Measurements from ENCODE around the gene GRID1. TPM values are rescaled to one million over a fixed set of nuclear protein-coding genes. Genes with fewer than 3 reads are reported as not detected.

Gene GRID1
- total RNA-seq, 2 donors from 2014 or later: 0.31 to 1.0 TPM

DNA sequence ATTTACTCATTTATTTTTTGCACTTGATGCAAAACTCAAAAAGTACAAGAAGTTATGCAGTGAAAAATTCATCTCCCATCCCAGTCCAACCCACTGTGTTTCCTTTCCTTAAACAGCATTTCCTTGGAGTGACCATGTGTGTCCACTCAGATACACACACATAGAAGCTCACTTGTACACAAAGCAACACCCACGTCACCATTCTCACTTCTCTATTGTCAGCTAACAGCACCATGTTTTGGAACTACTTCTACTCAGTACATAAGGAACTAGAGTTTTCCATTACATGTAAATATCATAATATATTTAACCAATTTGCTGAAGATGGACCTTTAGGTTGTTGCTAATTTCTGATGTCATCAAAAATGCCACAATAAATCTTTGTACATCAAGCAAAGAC lies 167.6 kb downstream of the GRID1 start:
- DNase-seq (no peak), ATAC-seq (no peak)
- intact Hi-C loops (cut with DNase I, micrococcal nuclease): no loop called here

DNA sequence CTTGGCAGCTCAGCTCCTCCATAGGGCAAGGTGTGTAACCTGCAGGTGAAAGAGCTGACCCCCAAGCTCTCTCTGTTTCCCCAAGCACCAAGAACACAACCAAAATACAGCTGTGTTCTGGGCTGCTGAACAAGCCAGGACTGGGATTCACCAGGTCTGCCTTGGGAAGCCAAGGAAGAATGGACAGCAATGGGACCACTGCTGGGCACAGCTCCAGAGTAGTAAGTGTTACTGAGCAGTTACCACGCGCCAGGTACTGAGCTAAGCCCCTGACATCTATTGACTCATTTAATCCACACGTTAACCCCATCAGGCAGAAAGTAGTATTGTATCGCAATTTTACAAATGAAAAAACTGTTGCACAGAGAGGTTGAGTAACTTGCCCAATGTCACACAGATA lies 168.3 kb downstream of the GRID1 start:
- DNase-seq: no peak
- intact Hi-C loops (cut with DNase I, micrococcal nuclease): no loop called here
- ATAC-seq: no peak

DNA sequence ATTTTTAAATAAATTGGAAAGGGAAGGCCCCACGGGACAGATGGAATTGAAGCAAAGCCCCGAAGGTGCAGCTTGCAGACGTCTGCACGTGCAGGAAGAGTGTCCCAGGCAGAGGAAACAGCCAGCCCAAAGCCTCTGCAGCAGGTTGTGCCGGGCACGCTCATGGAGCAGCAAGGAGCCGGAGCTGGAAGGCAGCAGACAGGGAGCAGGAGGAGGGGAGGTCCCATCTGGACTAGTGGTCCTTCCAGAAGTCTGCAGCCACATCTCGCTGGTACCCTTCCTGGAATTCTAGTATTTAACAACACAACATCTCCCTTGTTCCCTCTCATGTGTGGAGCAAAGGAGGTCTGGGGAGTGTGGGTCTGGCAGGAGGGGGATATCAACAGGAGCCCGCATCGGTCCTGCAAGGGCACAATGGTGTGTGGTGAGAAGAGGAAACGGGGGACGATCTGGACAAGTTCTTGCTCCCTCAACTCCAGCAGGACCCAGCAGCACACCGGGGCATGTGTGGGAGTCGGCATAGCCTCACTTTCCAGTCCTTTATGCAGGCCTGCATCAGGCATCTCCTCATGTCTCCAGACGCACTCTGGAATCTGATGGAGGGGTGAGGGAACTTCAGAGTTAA lies 169.3 kb downstream of the GRID1 start:
- intact Hi-C loops (cut with DNase I, micrococcal nuclease): no loop called here
- DNase-seq (no peak), ATAC-seq (no peak)

DNA sequence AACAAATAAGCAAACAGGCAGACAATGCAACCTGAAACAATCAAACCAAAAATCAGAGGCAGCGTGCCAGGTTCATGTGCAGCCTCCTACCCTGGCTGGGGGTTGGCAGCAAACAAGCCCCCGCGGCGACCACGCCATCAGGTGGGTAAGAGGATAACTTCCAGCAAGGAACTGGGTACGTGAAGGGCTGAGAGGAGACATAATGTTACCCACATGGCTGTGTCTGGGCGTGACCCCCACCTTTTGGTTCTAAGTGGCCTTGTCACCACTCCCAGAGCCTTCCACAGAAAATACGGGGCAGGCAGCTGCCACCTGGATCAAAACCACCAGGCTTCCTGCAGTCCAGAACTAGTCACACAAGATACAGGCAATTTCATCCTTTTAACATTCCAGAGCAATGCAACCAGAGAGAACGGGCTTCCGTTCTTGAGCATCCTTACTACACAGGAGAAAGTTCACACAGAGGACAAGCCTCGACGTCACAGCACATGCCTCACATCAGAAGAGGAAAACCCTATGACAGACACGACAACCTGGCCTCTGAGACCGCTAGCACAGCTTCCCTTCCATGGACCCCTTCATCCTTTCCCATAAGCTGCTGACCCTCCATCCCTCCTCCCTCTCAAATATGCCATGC lies 171.0 kb downstream of the GRID1 start:
- no peak for ATAC-seq
- DNase-seq: no peak
- intact Hi-C loops (cut with DNase I, micrococcal nuclease): no loop called here

DNA sequence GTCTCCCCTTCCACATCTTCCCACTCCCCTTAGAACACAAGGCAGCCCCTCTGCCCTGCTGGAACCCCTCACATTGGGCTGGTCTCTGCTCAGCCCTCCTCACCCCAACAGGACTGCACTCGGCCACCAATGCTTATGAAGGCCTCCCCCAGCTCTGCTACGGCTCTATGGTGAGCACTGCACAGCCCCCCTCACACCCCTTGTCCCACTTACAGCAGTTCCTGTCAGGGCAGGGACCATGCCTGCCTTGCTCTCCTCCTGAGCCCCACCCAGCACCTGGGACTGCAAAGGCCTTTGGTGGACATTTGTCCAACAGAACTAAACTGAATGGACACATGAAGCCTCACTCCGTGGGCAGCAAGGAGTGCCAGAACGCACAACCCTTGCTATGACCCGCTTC lies 171.9 kb downstream of the GRID1 start:
- ATAC-seq: no peak
- intact Hi-C loops (cut with DNase I, micrococcal nuclease): no loop called here
- no peak for DNase-seq

DNA sequence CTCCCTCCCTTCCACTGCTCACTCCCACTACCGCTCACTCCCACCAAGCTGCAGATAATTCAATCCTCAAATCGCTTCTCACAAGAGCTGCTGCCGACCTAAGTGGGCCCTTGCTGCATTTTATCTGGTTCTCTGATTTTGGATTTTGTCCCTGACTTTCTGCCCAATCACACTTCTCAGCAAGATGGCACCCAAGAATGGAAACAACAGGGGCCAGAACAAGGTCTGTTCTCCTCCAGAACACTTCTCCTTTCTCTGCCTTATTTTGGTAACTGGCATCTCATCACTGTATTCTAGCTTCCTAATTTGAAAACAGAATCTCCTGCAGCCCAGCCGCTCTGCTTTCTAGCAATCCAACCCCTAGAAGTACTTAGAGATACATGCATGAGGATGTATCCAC lies 172.8 kb downstream of the GRID1 start:
- DNase-seq (no peak), ATAC-seq (no peak)
- intact Hi-C loops (cut with DNase I, micrococcal nuclease): no loop called here

DNA sequence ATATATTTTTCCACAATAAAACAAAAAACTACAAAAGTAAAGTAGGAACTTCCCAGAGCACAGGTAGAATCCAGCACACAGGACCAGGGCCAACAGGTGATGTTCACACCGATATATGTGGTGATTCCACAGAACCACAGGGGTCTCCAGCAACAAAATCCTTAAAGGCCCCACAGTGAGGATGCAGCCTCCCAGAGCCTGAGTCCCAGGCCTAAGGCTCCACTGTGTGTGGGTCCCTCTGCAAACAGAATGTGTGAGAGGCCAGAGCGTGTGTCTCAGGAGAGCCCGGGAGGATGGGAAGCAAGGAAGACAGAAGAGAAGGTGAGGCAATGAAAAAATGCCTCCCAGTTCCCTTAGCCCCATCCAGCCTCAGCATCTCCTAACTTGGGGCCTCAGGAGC lies 173.9 kb downstream of the GRID1 start:
- DNase-seq: no peak
- intact Hi-C loops (cut with DNase I, micrococcal nuclease): no loop called here
- no peak for ATAC-seq

DNA sequence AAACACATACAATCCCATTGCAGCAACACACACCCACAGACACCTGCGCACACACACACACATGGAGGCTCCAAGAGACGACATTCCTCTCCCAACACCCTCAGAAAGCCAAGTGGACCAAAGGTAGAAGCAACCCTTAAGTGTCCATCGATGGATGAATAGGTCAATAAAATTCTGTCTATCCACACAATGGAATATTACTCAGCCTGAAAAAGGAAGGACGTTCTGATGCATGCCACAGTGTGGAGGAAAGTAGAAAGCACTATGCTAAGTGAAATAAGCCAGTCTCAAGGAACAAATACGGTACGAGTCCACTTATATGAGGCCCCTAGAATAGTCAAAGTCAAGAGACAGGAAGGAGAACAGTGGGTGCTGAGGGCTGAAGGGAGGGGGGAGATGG lies 174.4 kb downstream of the GRID1 start:
- intact Hi-C loops (cut with DNase I, micrococcal nuclease): no loop called here

DNA sequence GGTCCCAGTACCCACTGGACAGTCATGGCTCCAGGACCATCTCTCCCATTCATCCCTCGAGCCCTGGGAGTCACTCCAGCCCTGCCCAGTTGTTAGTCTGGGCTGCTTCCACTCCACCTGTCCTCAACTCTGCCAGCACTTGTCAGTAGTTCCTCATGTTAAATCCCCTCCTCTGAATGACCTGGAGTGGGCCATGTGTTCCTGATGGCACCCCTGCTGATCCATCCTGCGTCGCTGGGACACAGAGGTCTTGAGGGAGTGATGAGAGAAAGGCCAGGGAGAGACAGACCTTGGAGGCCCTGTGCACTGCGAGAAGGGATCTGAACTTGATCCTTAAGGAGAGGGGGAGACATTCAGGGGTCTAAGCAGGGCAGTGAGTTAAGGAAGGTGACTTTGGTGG lies 174.9 kb downstream of the GRID1 start:
- ATAC-seq (no peak), DNase-seq (no peak)
- intact Hi-C loops (cut with DNase I, micrococcal nuclease): no loop called here

More for the DNA sequence above, 174.4 kb downstream of the GRID1 start:
- no peak for ATAC-seq
- DNase-seq: no peak

DNA sequence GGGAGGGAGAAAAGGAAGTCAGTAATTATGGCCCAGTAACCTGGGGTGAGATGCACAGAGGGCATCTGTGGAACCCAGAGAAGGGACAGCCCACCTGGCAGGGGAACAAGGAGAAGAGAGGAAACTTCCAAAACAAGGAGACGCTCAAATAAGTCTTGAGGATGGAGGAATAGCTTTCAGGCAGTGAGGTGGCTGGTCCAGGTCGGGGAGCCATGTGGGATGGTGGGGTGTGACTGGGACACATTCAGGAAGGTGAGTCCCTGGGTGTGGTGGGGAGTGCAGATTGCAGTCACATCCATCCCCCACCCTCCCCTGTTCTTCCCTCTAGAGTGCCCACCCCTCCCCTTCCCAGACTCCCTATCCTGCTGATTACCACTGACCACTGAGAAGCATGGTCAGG lies 175.4 kb downstream of the GRID1 start:
- ATAC-seq (no peak), DNase-seq (no peak)
- intact Hi-C loops (cut with DNase I, micrococcal nuclease): no loop called here

DNA sequence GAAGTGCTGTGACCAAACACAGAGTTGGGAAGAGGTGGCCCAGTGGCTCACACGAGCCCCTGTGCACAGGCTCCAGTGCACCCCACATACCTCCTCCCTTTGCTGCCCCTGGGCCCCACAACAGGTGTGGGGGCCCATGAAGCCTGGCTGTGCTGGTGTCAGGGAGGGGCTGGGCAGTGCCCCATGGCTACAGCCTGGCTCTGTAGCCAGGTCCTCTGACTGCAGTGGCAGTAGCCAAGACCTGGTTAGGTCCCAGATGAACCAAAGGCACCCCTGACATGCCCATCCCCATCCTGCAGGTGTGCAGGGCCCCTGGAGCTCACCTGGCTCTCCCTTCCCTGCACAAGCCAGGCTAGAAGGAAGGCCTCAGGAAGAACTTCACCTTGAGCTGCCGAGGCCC lies 176.3 kb downstream of the GRID1 start:
- DNase-seq (no peak), ATAC-seq (no peak)
- intact Hi-C loops (cut with DNase I, micrococcal nuclease): no loop called here

DNA sequence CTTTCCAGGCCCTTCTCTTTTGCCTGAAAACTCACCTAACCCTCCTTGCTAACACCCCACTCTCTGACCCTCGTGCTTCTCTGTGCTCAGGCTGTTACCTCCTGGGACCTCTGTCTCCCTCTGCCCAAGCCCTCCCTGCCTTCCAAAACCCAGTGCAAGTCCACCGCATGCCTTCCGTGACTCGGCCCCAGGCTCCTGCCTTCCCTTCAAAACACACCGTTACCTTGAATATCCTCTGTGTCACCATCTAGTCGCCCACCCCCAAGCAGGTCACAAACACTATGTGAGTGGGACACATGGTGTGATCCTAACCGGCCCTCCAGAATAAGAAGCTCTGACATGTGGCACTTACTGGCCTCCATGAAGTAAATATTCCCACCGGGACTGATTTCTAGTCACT lies 176.7 kb downstream of the GRID1 start:
- intact Hi-C loops (cut with DNase I, micrococcal nuclease): no loop called here
- ATAC-seq: no peak
- DNase-seq: no peak

DNA sequence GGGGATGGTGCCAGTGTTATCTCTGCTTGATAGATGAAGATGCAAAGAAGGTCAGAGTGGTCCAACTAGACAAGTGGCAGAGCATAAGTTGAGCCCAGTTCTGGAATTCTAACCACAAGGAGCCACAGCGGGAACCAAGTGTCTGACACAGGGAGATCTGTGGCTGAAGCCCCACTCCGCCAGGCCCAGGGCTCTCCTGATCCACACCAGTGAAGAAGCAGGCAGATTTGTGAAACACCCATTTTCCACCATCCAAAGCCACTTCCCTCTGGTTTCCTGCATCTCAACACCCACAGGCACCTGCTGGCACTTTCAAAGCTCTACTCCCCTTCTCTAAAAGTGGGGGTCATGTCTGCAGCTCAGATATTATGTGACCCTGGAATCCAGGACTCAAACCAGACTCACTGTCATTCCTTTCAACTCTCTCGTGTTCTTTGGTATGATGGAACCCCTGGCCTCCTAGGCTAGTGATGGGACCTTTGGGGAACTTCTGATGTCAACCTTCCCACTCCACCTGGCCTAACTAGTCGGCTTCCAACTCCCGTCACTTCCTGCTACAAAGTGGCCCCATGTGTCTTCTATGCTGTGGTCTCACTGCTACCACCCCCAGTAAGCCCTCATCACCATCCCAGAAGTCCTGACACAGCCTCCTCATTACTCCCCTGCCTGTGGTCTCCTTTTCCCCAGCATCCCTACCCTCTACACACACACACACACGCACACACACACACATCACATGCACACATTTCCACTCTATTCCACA lies 177.6 kb downstream of the GRID1 start:
- ATAC-seq (no peak), DNase-seq (no peak)
- intact Hi-C loops (cut with DNase I, micrococcal nuclease): no loop called here

DNA sequence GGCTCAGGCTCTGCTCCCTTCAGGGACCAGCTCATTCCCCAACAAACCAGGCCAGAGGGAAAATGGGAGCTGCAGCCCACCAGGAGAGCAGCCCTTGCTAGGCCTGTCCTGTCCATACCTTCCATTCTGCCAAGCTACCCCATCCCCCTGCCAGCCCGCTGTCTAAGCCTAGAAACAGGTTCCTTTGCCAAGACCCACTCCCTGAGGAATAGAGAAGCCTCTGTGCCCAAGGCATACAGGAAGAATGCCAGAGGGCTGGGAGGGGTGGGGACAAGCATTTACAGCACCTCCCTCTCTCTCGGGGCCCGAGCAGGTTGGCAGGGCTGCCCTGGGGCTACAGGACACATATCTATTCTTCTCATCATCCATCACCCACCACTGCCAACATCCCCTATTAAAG lies 178.3 kb downstream of the GRID1 start:
- ATAC-seq (no peak), DNase-seq (no peak)
- intact Hi-C loops (cut with DNase I, micrococcal nuclease): no loop called here

DNA sequence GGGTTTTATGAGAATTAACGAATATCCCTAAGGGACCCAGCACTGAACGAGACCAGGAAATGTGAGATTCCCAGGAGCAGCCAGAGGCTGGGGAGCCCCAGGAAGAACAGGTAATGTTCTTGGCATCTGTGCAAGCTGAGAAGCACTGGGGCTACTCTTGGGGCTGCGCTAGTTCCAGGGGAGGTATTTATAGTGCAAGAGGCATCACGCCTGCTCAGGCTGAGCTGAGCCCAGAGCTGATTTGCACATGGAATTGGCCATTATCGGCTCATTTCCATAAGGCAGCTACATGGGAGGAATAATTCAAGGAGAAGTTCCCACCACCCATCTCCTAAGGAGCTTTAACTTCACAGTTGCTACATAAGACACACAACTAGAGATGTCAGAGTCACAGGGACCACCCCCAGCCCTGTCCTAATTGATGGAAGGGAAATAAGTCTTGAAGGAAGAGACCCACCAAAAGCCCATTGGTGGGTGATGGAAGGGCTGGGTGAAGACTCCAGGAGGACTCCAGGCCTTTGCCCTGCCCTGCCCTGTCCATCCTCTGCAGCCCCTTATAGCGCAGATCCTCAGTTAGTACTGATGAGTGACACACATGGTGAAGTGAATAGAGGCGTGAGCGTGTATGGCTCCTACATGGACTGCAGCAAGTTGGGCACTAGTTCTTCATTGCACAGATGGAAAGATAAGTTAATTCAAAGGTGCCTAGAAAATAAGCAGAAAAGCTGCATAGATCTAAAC lies 178.9 kb downstream of the GRID1 start:
- no peak for DNase-seq
- no peak for ATAC-seq
- intact Hi-C loops (cut with DNase I, micrococcal nuclease): no loop called here

DNA sequence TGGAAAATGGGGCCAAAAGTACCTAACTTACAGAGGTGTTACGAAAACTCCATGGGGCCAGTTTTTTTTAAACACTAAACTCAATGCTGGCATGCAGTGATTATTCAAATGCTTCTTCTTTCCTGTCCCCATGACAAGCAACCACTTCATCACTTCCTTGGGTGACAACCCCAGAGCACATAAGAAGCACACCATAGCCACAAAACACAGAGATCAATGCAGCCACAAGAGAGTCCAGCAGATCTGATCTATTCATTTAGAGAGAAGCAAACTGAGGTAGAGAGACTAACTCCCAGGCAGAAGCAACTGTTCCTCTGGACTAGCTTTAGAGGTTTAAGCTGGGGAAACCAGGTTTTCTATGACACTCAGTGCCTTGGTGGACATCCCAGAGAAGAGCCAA lies 180.0 kb downstream of the GRID1 start:
- no peak for DNase-seq
- no peak for ATAC-seq
- intact Hi-C loops (cut with DNase I, micrococcal nuclease): no loop called here

DNA sequence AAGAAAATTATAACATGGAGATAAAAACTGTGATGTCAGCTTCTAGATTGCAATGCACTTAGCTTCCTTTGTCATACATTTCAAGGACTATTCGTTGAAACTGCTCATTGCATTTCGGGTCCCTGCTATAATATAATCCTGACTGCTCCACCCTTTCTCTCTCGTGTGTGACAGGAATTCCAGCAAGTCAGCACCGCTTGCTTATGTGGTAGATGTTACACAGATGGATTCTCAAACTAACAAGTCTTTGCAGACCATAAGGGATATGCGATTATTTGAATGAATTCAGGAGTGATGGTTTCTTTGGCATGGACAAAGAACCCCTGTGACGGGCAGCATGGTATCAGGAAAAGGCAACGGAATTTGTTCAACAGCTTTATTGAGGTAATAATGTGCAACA lies 184.0 kb downstream of the GRID1 start:
- DNase-seq (no peak), ATAC-seq (no peak)
- intact Hi-C loops (cut with DNase I, micrococcal nuclease): no loop called here

DNA sequence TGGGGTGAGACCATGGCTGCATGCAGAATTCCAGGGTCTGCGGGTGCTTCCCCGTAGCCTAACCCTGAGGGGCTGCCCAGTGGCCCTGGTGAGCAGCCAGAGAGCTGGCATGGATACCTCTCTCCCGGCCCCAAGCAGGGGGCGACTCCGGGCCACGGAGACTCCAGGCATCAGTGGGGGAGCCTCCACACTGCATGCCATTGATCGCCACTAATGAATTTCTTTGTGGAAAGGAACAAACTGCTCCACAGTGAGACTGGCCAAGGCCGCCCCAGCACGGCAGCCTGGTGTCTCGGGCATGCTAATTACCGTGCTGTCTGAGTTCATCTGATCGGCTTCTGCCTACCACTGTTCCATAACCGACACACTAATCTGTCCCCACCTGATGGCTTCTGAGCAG lies 184.4 kb downstream of the GRID1 start:
- DNase-seq (no peak), ATAC-seq (no peak)
- intact Hi-C loops (cut with DNase I, micrococcal nuclease): no loop called here

DNA sequence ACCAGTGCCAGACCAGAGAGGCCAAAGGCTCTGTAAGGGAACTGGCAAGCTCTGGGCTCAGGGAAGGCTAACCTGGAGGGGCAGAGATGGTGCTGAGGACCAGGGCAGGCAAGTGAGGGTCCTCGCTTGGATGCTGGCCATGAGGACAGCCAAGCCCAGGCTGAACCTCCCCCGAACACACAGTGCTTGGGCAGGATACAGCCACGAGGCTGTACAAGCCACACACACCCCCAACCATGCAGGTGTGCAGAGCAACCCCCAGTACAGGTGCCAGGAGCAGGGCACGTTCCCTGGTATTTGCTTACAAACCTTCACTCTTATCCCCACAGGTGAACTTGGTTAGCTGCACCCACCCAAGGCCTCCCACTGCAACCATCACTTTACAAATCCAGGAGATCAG lies 185.7 kb downstream of the GRID1 start:
- no peak for DNase-seq

DNA sequence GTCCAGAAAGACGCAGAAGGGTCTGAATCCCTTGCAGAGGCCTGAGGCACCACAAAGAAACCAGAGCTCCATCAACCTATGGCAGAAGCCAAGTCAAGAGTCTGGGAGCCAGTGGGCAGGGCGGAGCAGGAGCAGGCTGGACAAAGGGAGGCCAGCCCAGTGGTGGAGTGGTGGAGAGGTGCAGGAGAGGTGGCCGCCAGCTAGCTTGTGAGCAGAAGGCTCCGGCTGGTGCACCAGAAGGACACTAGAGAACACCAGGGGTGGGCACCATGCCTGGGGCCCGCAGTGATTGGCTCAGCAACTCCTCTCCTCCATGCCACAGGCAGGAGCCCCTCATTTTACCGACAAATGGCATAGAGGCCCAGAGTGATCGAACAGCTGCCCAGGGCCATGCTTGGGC lies 186.6 kb downstream of the GRID1 start:
- no peak for ATAC-seq
- intact Hi-C loops (cut with DNase I, micrococcal nuclease): no loop called here
- DNase-seq: no peak

More for the DNA sequence above, 185.7 kb downstream of the GRID1 start:
- intact Hi-C loops (cut with DNase I, micrococcal nuclease): no loop called here
- no peak for ATAC-seq
